Measurements from ENCODE around the gene COL8A1. TPM values are rescaled to one million over a fixed set of nuclear protein-coding genes. Genes with fewer than 3 reads are reported as not detected.

Gene COL8A1
- total and polyA plus RNA-seq, 10 of the 15 experiments (the other 5 are each of a cell fraction or from before 2014, with no cell fraction given), result 0.04 to 0.73 (median 0.10) TPM; not detected in 5

DNA sequence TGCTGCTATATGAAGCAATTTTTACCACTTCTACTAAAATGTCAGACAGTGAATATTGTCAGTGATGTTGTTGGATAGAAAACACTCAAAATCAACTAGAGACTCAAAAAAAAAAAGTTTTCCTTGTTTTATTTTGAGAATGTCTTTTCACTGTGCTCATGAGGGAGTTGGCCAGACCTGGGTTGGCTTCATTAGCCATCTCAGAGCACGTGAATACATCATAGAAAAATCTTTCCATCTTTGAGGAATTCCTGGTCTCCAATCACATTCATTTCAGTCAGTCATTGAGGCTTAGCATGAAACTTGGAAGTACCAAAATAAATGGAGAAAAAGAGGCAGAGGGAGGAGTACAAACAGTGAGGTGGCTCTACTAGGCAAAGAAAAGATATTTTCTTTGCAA is 121.6 kb downstream of the COL8A1 start (continued):
- TF ChIP-seq SUPT20H (IDR thresholded peaks at IDR 0.05; ENCODE audit: borderline replicate concordance, control insufficient read depth, low read depth, low read length), result no peak
- TF ChIP-seq, protein P1, sequence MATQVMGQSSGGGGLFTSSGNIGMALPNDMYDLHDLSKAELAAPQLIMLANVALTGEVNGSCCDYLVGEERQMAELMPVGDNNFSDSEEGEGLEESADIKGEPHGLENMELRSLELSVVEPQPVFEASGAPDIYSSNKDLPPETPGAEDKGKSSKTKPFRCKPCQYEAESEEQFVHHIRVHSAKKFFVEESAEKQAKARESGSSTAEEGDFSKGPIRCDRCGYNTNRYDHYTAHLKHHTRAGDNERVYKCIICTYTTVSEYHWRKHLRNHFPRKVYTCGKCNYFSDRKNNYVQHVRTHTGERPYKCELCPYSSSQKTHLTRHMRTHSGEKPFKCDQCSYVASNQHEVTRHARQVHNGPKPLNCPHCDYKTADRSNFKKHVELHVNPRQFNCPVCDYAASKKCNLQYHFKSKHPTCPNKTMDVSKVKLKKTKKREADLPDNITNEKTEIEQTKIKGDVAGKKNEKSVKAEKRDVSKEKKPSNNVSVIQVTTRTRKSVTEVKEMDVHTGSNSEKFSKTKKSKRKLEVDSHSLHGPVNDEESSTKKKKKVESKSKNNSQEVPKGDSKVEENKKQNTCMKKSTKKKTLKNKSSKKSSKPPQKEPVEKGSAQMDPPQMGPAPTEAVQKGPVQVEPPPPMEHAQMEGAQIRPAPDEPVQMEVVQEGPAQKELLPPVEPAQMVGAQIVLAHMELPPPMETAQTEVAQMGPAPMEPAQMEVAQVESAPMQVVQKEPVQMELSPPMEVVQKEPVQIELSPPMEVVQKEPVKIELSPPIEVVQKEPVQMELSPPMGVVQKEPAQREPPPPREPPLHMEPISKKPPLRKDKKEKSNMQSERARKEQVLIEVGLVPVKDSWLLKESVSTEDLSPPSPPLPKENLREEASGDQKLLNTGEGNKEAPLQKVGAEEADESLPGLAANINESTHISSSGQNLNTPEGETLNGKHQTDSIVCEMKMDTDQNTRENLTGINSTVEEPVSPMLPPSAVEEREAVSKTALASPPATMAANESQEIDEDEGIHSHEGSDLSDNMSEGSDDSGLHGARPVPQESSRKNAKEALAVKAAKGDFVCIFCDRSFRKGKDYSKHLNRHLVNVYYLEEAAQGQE (IDR thresholded peaks at IDR 0.05; ENCODE audit: low read depth, low read length), result no peak
- TF ChIP-seq, protein P2, sequence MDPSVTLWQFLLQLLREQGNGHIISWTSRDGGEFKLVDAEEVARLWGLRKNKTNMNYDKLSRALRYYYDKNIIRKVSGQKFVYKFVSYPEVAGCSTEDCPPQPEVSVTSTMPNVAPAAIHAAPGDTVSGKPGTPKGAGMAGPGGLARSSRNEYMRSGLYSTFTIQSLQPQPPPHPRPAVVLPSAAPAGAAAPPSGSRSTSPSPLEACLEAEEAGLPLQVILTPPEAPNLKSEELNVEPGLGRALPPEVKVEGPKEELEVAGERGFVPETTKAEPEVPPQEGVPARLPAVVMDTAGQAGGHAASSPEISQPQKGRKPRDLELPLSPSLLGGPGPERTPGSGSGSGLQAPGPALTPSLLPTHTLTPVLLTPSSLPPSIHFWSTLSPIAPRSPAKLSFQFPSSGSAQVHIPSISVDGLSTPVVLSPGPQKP (IDR thresholded peaks at IDR 0.05; ENCODE audit: low read depth, low read length), result no peak
- TF ChIP-seq, protein P3, sequence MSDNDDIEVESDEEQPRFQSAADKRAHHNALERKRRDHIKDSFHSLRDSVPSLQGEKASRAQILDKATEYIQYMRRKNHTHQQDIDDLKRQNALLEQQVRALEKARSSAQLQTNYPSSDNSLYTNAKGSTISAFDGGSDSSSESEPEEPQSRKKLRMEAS (IDR thresholded peaks at IDR 0.05; ENCODE audit: low read depth, low read length), result no peak
- no peak for TF ChIP-seq POLR2AphosphoS5 (IDR thresholded peaks at IDR 0.05; ENCODE audit: low read length)
- no peak for TF ChIP-seq BACH1 (IDR thresholded peaks at IDR 0.05; ENCODE audit: borderline replicate concordance)

DNA sequence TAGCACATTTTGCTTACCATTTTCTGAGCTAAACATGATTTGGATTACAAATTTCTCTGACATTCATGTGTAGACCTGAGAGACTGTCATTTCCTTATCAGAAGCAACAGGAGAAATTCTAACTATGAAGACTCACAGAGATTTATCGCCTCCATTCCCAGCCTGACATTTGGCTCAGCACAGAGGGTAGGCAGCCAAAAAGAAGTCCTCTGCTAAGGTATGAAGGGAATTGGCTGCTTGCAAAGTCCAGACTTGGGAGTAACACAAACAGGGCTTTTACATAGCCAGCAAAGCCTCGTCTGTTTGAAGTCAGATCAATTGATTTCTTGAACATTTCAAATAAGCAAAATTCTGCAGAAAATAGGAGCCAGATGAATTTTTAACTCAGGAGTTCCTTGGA is 122.2 kb downstream of the COL8A1 start:
- in situ Hi-C loops (cut with MboI) (loop anchor here (25.0 kb wide), 1 partner anchor 1148 kb away; no protein-coding TSS in a partner anchor), intact Hi-C loops (cut with micrococcal nuclease; ENCODE audit: unreplicated experiment) (no loop called here)
- SMC1A ChIA-PET (ENCODE audit: uncharacterized antibody, unreplicated experiment), result no interaction called here
- Histone ChIP-seq H3K9me3 (replicated peaks; ENCODE audit: control insufficient read depth, insufficient read depth, low read length) (no peaks in the 10 kb centered on the region), H3K79me2 (ENCODE audit: control insufficient read depth, insufficient read depth, low read length) (no peaks in the 10 kb centered on the region), H4K20me1 (ENCODE audit: control insufficient read depth, insufficient read depth) (no peaks in the 10 kb centered on the region; the same call in 1 of the 2 replicates), H2AFZ (ENCODE audit: control insufficient read depth, low read depth, low read length) (no peak overlapping the region), H3K4me3 (no peak overlapping the region), H3K36me3 (ENCODE audit: control insufficient read depth in 2 of 2, insufficient read depth in 2 of 2, low read length in 1 of 2) (no peaks in the 10 kb centered on the region), H3K9ac (ENCODE audit: control insufficient read depth, insufficient read depth, low read length) (no peak overlapping the region), H3K27me3 (replicated peaks in 1 of 2; ENCODE audit: control insufficient read depth in 2 of 2, insufficient read depth in 2 of 2, low read length in 1 of 2) (no peaks in the 10 kb centered on the region; a peak in 1 of 4 replicates), H3K4me1 (ENCODE audit: control insufficient read depth, insufficient read depth, low read length) (no peaks in the 10 kb centered on the region), H3K27ac (ENCODE audit: control insufficient read depth, insufficient read depth) (no peak overlapping the region), H3K4me2 (ENCODE audit: control insufficient read depth, insufficient read depth) (no peak overlapping the region)
- no peak for ATAC-seq
- DNase-seq (ENCODE audit: low read depth, low spot score), result no peak
- RAD21 ChIA-PET (ENCODE audit: unreplicated experiment), result no interaction called here
- BruUV-seq (replicated peaks), result no TSS peak
- TF ChIP-seq RBBP5 (conservative IDR thresholded peaks at IDR 0.05), result no peak
- no peak for TF ChIP-seq GABPA (IDR thresholded peaks at IDR 0.05; ENCODE audit: low read depth)
- TF ChIP-seq PAX5 (IDR thresholded peaks at IDR 0.05; ENCODE audit: borderline replicate concordance, low read depth, low read length), result no peak
- no peak for TF ChIP-seq STAT3 (IDR thresholded peaks at IDR 0.05; ENCODE audit: low read depth, low read length)
- no peak for TF ChIP-seq IKZF2 (IDR thresholded peaks at IDR 0.05)
- TF ChIP-seq, protein P2 (IDR thresholded peaks at IDR 0.05; ENCODE audit: low read depth, low read length), result no peak
- 47% methylated on average over 2 of the region's 2 CpGs for WGBS (ENCODE audit: insufficient coverage, insufficient replicate concordance, low lambda C conversion rate, missing lambda C conversion rate)
- CTCF ChIA-PET, result no interaction called here
- FAIRE-seq, result no peak
- POLR2A ChIA-PET, result no interaction called here

Measured in GM12878 (cell line).